A549 (cell line): ENCODE results near the gene LMX1B. TPM values are rescaled to one million over a fixed set of nuclear protein-coding genes. Genes with fewer than 3 reads are reported as not detected.

Experiments
- ATAC-seq, 2 experiments: fragments of 200-7000 bp in 1 of 2; fragments of >200 bp in 1 of 2; cut with Nextera tagmentation in 1 of 2; cut with Tn5 transposase in 1 of 2; 3 replicates each; pipeline versions ENCODE4 v1.8.0 to v1.9.1; 2018 to 2020; ENCODE audit warnings: mild to moderate bottlenecking in 1 of 2, moderate library complexity in 1 of 2
- CTCF ChIA-PET: fragments of 300-600 bp; sonication (Branson Sonifier 250); formaldehyde crosslinking; extraction: SDS; loops from one replicate; lab custom pipeline; 2021; ENCODE audit warnings: antibody characterized with exemption, inconsistent platforms; lab: Yijun Ruan, JAX
- POLR2A ChIA-PET: fragments of 350-600 bp; formaldehyde crosslinking; extraction: SDS; loops from one replicate; lab custom pipeline; 2021; ENCODE audit warnings: antibody characterized with exemption, inconsistent platforms; lab: Yijun Ruan, JAX
- DNase-seq, 2 experiments: peaks; one replicate each; pipeline versions ENCODE4 v3.0.0 to v3.0.0-alpha.2; 2011 to 2016; ENCODE audit warnings: low read depth in 1 of 2, low spot score in 1 of 2
- FAIRE-seq: peaks from 2 replicates; lab custom pipeline; 2011; peaks lifted over from hg19 to GRCh38; lab: Jason Lieb, UNC
- H3K27ac ChIP-seq, 2 experiments: fragments of >200 bp; sonication (Bioruptor Twin); formaldehyde crosslinking; 3 replicates each; pipeline ENCODE4 v1.5.1; 2016 to 2017
- H3K4me1 ChIP-seq: fragments of >200 bp; sonication (Bioruptor Twin); formaldehyde crosslinking; 3 replicates; pipeline ENCODE4 v1.6.1; 2016
- H3K4me2 ChIP-seq: fragments of >200 bp; sonication (Bioruptor Twin); formaldehyde crosslinking; 3 replicates; pipeline ENCODE4 v1.6.1; 2016
- H3K4me3 ChIP-seq: fragments of >200 bp; sonication (Bioruptor Twin); formaldehyde crosslinking; 3 replicates; pipeline ENCODE4 v1.5.1; 2016
- H3K9me3 ChIP-seq: fragments of >200 bp; sonication (Bioruptor Twin); formaldehyde crosslinking; 3 replicates; pipeline ENCODE4 v1.6.1; 2016
- BHLHE40 ChIP-seq: IDR thresholded peaks from 2 replicates; pipeline ENCODE4 v1.6.1; 2012; ENCODE audit warnings: low read depth, low read length, inconsistent platforms
- CHD2 ChIP-seq: fragments of 150-350 bp; IDR thresholded peaks from 2 replicates; pipeline ENCODE4 v1.6.1; 2014; ENCODE audit warnings: low read length; ENCODE audit not compliant: partially characterized antibody
- CHD4 ChIP-seq: fragments of 200-600 bp; sonication (generic); IDR thresholded peaks from 2 replicates; pipeline ENCODE4 v1.6.1; 2016; ENCODE audit warnings: antibody characterized with exemption, mild to moderate bottlenecking, borderline replicate concordance
- CTCF ChIP-seq: fragments of >200 bp; sonication (Bioruptor Twin); formaldehyde crosslinking; IDR thresholded peaks from 3 replicates; pipeline ENCODE4 v1.5.1; 2016
- ELK1 ChIP-seq: fragments of 150-350 bp; IDR thresholded peaks from 2 replicates; pipeline ENCODE4 v1.6.1; 2014; ENCODE audit warnings: low read depth, mild to moderate bottlenecking, low read length
- ESRRA ChIP-seq: fragments of 150-350 bp; IDR thresholded peaks from 2 replicates; pipeline ENCODE4 v1.6.1; 2014; ENCODE audit warnings: mild to moderate bottlenecking, low read length, borderline replicate concordance
- FOSB ChIP-seq: fragments of 250-450 bp; sonication (Bioruptor Pico); IDR thresholded peaks from 2 replicates; pipeline ENCODE4 v1.5.0; 2020; ENCODE audit warnings: mild to moderate bottlenecking, moderate library complexity
- FOSL2 ChIP-seq, 2 experiments: fragments of 450-650 bp in 1 of 2; fragments of >200 bp in 1 of 2; sonication (Bioruptor Twin) in 1 of 2; formaldehyde crosslinking; IDR thresholded peaks; 2 replicates each; pipeline versions ENCODE4 v1.5.0 to v1.6.1; 2016 to 2020; ENCODE audit warnings: mild to moderate bottlenecking in 1 of 2, moderate library complexity in 1 of 2
- HES2 ChIP-seq: fragments of >200 bp; sonication (Bioruptor Twin); formaldehyde crosslinking; IDR thresholded peaks from 2 replicates; pipeline ENCODE4 v1.6.1; 2016
- HOXB5 ChIP-seq: fragments of 250-450 bp; sonication (Bioruptor Pico); IDR thresholded peaks from 2 replicates; pipeline ENCODE4 v1.5.0; 2020; ENCODE audit warnings: mild to moderate bottlenecking, moderate library complexity
- JUN ChIP-seq, 2 experiments: fragments of >200 bp; sonication (Bioruptor Twin); formaldehyde crosslinking; IDR thresholded peaks; 2 replicates in 1 of 2; 3 replicates in 1 of 2; pipeline ENCODE4 v1.6.1; 2016 to 2017
- KDM1A ChIP-seq: fragments of 200-600 bp; sonication (generic); IDR thresholded peaks from 2 replicates; pipeline ENCODE4 v1.6.1; 2016; ENCODE audit warnings: low read depth, mild to moderate bottlenecking
- MAX ChIP-seq: IDR thresholded peaks from 2 replicates; pipeline ENCODE4 v1.6.1; 2012
- NFE2L2 ChIP-seq: fragments of 150-350 bp; conservative IDR thresholded peaks from 2 replicates; pipeline ENCODE4 v1.6.1; 2014; ENCODE audit warnings: low read length
- PHF8 ChIP-seq: fragments of 200-600 bp; sonication (generic); IDR thresholded peaks from 2 replicates; pipeline ENCODE4 v1.6.1; 2016; ENCODE audit warnings: low read depth, mild to moderate bottlenecking, antibody characterized with exemption, moderate library complexity, borderline replicate concordance
- POLR2A ChIP-seq: IDR thresholded peaks from 2 replicates; pipeline ENCODE4 v1.6.1; 2012; ENCODE audit warnings: mild to moderate bottlenecking, low read length
- RAD21 ChIP-seq, 2 experiments: fragments of >200 bp in 1 of 2; sonication (Bioruptor Twin) in 1 of 2; formaldehyde crosslinking in 1 of 2; IDR thresholded peaks in 1 of 2; conservative IDR thresholded peaks in 1 of 2; 2 replicates in 1 of 2; 3 replicates in 1 of 2; pipeline ENCODE4 v1.6.1; 2012 to 2018; ENCODE audit warnings: inconsistent platforms in 1 of 2
- RCOR1 ChIP-seq: fragments of 150-350 bp; IDR thresholded peaks from 2 replicates; pipeline ENCODE4 v1.6.1; 2014; ENCODE audit warnings: antibody characterized with exemption, low read length, low read depth
- REST ChIP-seq: fragments of 200-600 bp; sonication (generic); IDR thresholded peaks from 2 replicates; pipeline ENCODE4 v1.6.1; 2016; ENCODE audit warnings: antibody characterized with exemption, mild to moderate bottlenecking, moderate library complexity
- SMC3 ChIP-seq: fragments of >200 bp; sonication (Bioruptor Twin); formaldehyde crosslinking; IDR thresholded peaks from 3 replicates; pipeline ENCODE4 v1.6.1; 2018; ENCODE audit warnings: inconsistent platforms
- SREBF2 ChIP-seq: fragments of 450-650 bp; IDR thresholded peaks from 2 replicates; pipeline ENCODE4 v1.6.1; 2014; ENCODE audit warnings: mild to moderate bottlenecking, moderate library complexity
- TP53 ChIP-seq: fragments of 250-450 bp; sonication (Bioruptor Pico); IDR thresholded peaks from 2 replicates; pipeline ENCODE4 v1.5.0; 2021; ENCODE audit warnings: mild to moderate bottlenecking, moderate library complexity
- USF2 ChIP-seq: fragments of 450-650 bp; IDR thresholded peaks from 2 replicates; pipeline ENCODE4 v1.6.1; 2014; ENCODE audit warnings: antibody characterized with exemption
- ZC3H11A ChIP-seq: fragments of 450-650 bp; IDR thresholded peaks from 2 replicates; pipeline ENCODE4 v1.6.1; 2014; ENCODE audit warnings: antibody characterized with exemption, mild to moderate bottlenecking
- ZNF302 ChIP-seq: fragments of 250-450 bp; sonication (Bioruptor Pico); IDR thresholded peaks from 2 replicates; pipeline ENCODE4 v1.9.0; 2021; ENCODE audit warnings: inconsistent platforms, mild to moderate bottlenecking, moderate library complexity
- WGBS: methylation state at CpG from one replicate; pipeline ENCODE4 v1.1.6; 2017; ENCODE audit errors: missing lambda C conversion rate; 5-methylcytosine and 5-hydroxymethylcytosine counted together
- polyA plus RNA-seq, 4 experiments: library from polyadenylated mRNA; depleted of rRNA in 3 of 4; stranded (reverse); fragments of >200 nt; fragmentation: RNase III in 1 of 4; extraction: RNeasy Plus Mini Kit Qiagen cat#74134 plus additional on column Dnase treatment in 1 of 4; gene quantifications; 2 replicates in 3 of 4; 3 replicates in 1 of 4; pipeline ENCODE4 v1.2.3, GENCODE V29; 2011 to 2017

Gene LMX1B
- polyA plus RNA-seq, 2 of the 4 experiments (the other 2 are of a cell fraction): 0.41 to 0.56 TPM

GRCh38 chr9:126565336-126566128, 48.2 kb upstream of the LMX1B start:
- POLR2A ChIA-PET: no interaction called here
- FAIRE-seq: no peak

GRCh38 chr9:126569036-126569435, 44.7 kb upstream of the LMX1B start:
- DNase-seq: peak in 1 of 2 experiments; percentile 24
- no peak overlapping the region for H3K4me2 ChIP-seq

More at GRCh38 chr9:126565336-126566128, 48.2 kb upstream of the LMX1B start:
- H3K4me1 ChIP-seq: no peaks in the 10 kb centered on the region
- H3K4me2 ChIP-seq: no peak overlapping the region
- no peak overlapping the region for H3K4me3 ChIP-seq
- 26% methylated on average over 11 of the region's 11 CpGs for WGBS
- ATAC-seq: no peak
- TF ChIP-seq FOSL2 (IDR thresholded peaks at IDR 0.05): no peak
- TF ChIP-seq FOSL2 (CRISPR knock-in tag; IDR thresholded peaks at IDR 0.05): no peak
- no peak for TF ChIP-seq BHLHE40
- no peak for TF ChIP-seq RCOR1
- no peak for TF ChIP-seq TP53 (CRISPR knock-in tag)
- TF ChIP-seq REST: no peak
- no peak for TF ChIP-seq ZNF302
- TF ChIP-seq POLR2A: no peak
- TF ChIP-seq FOSB (CRISPR knock-in tag): no peak
- no peak for TF ChIP-seq JUN (IDR thresholded peaks at IDR 0.05)
- TF ChIP-seq CHD4: no peak
- no peak for TF ChIP-seq SMC3
- no peak for TF ChIP-seq RAD21 (conservative IDR thresholded peaks at IDR 0.05 in 1 of 2, IDR thresholded peaks at IDR 0.05 in 1 of 2)
- TF ChIP-seq ZC3H11A: no peak
- TF ChIP-seq KDM1A: no peak
- TF ChIP-seq USF2: no peak
- no peak for TF ChIP-seq MAX
- no peaks in the 10 kb centered on the region for H3K9me3 ChIP-seq
- CTCF ChIA-PET: interaction anchor here (1.5 to 7.1 kb wide), 3 partner anchors 9 to 66 kb away, joined by 3 to 67 read pairs (median 59); no protein-coding TSS in a partner anchor
- no peak for DNase-seq
- H3K27ac ChIP-seq: no peak overlapping the region

More at GRCh38 chr9:126569036-126569435, 44.7 kb upstream of the LMX1B start:
- H3K4me3 ChIP-seq: no peak overlapping the region
- 80% methylated on average over 1 of the region's 1 CpG for WGBS
- H3K27ac ChIP-seq: no peak overlapping the region
- no peak for FAIRE-seq
- POLR2A ChIA-PET: no interaction called here
- H3K4me1 ChIP-seq: no peaks in the 10 kb centered on the region
- CTCF ChIA-PET: interaction anchor here (0.6 to 6.5 kb wide), 4 partner anchors 13 to 109 kb away, joined by 4 to 67 read pairs (median 7); no protein-coding TSS in a partner anchor
- TF ChIP-seq CTCF (no peak), BHLHE40 (no peak), MAX (no peak), RCOR1 (no peak), CHD2 (no peak), ESRRA (no peak), PHF8 (no peak), SREBF2 (no peak), HES2 (no peak), NFE2L2 (no peak), ELK1 (no peak), HOXB5 (CRISPR knock-in tag) (no peak), SMC3 (no peak)
- H3K9me3 ChIP-seq: no peaks in the 10 kb centered on the region
- ATAC-seq: no peak
